Hindlimb muscle (tissue), 1 donor: ENCODE measurements around the gene GPR37. TPM values are rescaled to one million over a fixed set of nuclear protein-coding genes. Genes with fewer than 3 reads are reported as not detected.

Experiments used
- DNase-seq: peaks from one replicate; pipeline ENCODE4 v3.0.0-alpha.2; 2013
- polyA plus RNA-seq: library from polyadenylated mRNA; unstranded; fragments of 120-200 nt; gene quantifications from one replicate; pipeline ENCODE4 v1.2.1, GENCODE V29; 2013; ENCODE audit not compliant: insufficient read length

The GPR37 gene
- polyA plus RNA-seq, 1 donor = 41.0 TPM

- no peak for DNase-seq
These were observed 40.9 kb downstream of the GPR37 start for GRCh38 chr7:124724507-124725192.

- no peak for DNase-seq
These were observed 41.5 kb downstream of the GPR37 start for GRCh38 chr7:124724079-124724478.

- DNase-seq = no peak
These were observed 42.6 kb downstream of the GPR37 start for GRCh38 chr7:124723012-124723411.

GRCh38 chr7:124722292-124722691, 43.3 kb downstream of the GPR37 start:
- no peak for DNase-seq

- no peak for DNase-seq
These were observed 45.4 kb downstream of the GPR37 start for GRCh38 chr7:124720195-124720594.

GRCh38 chr7:124718032-124718766, 47.4 kb downstream of the GPR37 start:
- no peak for DNase-seq

GRCh38 chr7:124716894-124717293, 48.7 kb downstream of the GPR37 start:
- DNase-seq = no peak

GRCh38 chr7:124713086-124713485, 52.5 kb downstream of the GPR37 start:
- DNase-seq = no peak

GRCh38 chr7:124712017-124712416, 53.6 kb downstream of the GPR37 start:
- DNase-seq = no peak

- no peak for DNase-seq
These were observed 63.2 kb downstream of the GPR37 start for GRCh38 chr7:124702385-124702784.

GRCh38 chr7:124701955-124702354, 63.6 kb downstream of the GPR37 start:
- DNase-seq = peak; percentile 14

GRCh38 chr7:124700655-124701054, 64.9 kb downstream of the GPR37 start:
- no peak for DNase-seq

GRCh38 chr7:124698964-124699363, 66.6 kb downstream of the GPR37 start:
- DNase-seq = no peak

- DNase-seq = no peak
These were observed 67.8 kb downstream of the GPR37 start for GRCh38 chr7:124697746-124698145.

Other genes with a start within 250 kb of the GPR37 start
- gene POT1, start 164.0 kb upstream of the GPR37 start, polyA plus RNA-seq = 15.7 TPM